Lower leg skin (tissue), 4 donors: ENCODE measurements around the gene NDST1. TPM values are rescaled to one million over a fixed set of nuclear protein-coding genes. Genes with fewer than 3 reads are reported as not detected.

ENCODE experiments used
- DNase-seq, 2 donors: peaks; one replicate each; pipeline ENCODE4 v3.0.0-alpha.2; 2019; ENCODE audit warnings: low spot score in 2 of 2
- H3K4me3 ChIP-seq: fragments of 200-600 bp; sonication (generic); 2 replicates; pipeline ENCODE4 v1.5.1; 2017; ENCODE audit warnings: mild to moderate bottlenecking, low read depth; ENCODE audit not compliant: poor library complexity, severe bottlenecking
- POLR2A ChIP-seq, 2 donors: fragments of 450-650 bp; IDR thresholded peaks; one replicate each; pipeline ENCODE4 v1.6.1; 2016 to 2017; ENCODE audit warnings: antibody characterized with exemption in 2 of 2, mild to moderate bottlenecking in 1 of 2, moderate library complexity in 1 of 2
- WGBS, 2 donors: methylation state at CpG; one replicate each; pipeline ENCODE4 v1.1.5; 2018; 5-methylcytosine and 5-hydroxymethylcytosine counted together
- intact Hi-C: fragments of 100-400 bp; cut with DNase I; formaldehyde crosslinking; loops from one replicate; pipeline ENCODE4 v1.15.0; 2023; ENCODE audit warnings: low total_unique reads
- total RNA-seq, 4 donors: library from RNA; depleted of rRNA; stranded (reverse); fragments of >200 nt; gene quantifications; one replicate each; pipeline ENCODE4 v1.1.0, GENCODE V29; 2016
- TF ChIP-seq, protein P1 (sequence below), 3 donors: fragments of 450-650 bp; IDR thresholded peaks; one replicate each; pipeline ENCODE4 v1.5.1; 2016; ENCODE audit warnings: antibody characterized with exemption in 3 of 3, mild to moderate bottlenecking in 3 of 3, moderate library complexity in 2 of 3

The NDST1 gene
- total RNA-seq, 4 donors from 2014 or later: 62.9 to 127 (median 115) TPM

DNA sequence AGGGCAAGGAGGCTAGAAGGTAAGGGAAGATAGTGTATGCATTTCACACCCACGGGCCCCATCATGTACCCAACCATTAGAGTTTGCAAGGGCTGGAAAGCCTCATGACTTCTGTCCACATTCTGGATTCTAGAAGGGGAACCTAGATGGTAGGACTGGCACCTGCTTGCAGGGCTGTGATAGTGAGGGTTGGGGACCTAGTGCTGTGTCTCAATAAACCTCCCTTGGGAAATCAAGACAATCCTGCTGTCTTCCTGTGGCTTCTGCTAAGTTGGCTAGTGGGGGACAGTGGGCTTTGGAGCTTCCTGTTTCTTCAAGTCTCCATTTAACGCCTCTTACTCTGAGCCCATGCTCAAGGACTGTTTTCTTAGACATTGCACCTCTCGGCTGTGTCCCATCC lies 88.9 kb downstream of the NDST1 start:
- no peak for DNase-seq
- no peak overlapping the region for H3K4me3 ChIP-seq
- intact Hi-C loops: no loop called here
- WGBS, 2 donors: 91 to 98% methylated on average over 3 of the region's 3 CpGs
- TF ChIP-seq POLR2A (IDR thresholded peaks at IDR 0.05): no peak
- TF ChIP-seq, protein P1, sequence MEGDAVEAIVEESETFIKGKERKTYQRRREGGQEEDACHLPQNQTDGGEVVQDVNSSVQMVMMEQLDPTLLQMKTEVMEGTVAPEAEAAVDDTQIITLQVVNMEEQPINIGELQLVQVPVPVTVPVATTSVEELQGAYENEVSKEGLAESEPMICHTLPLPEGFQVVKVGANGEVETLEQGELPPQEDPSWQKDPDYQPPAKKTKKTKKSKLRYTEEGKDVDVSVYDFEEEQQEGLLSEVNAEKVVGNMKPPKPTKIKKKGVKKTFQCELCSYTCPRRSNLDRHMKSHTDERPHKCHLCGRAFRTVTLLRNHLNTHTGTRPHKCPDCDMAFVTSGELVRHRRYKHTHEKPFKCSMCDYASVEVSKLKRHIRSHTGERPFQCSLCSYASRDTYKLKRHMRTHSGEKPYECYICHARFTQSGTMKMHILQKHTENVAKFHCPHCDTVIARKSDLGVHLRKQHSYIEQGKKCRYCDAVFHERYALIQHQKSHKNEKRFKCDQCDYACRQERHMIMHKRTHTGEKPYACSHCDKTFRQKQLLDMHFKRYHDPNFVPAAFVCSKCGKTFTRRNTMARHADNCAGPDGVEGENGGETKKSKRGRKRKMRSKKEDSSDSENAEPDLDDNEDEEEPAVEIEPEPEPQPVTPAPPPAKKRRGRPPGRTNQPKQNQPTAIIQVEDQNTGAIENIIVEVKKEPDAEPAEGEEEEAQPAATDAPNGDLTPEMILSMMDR (IDR thresholded peaks at IDR 0.05): no peak

DNA sequence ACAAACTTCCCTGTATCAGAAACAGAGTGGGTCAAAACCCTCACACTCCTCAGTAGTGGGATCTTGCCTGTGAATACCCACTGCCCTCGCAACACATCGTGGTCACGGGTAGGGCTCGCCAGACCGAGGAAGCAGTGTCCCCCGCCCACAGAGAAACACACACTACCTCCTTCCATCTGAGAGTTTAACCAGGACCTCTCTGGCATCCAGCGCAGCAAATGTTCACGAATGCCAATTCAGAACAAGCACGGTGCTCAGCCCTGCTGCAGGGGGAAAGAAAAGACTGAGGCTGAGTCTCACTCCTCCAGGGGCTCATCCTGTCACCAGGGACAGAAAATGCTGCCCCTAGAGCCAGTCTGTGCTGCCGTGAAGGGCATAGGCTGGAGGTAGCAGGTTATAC lies 90.1 kb downstream of the NDST1 start:
- no peak overlapping the region for H3K4me3 ChIP-seq
- intact Hi-C loops: no loop called here
- DNase-seq: no peak
- no peak for TF ChIP-seq POLR2A (IDR thresholded peaks at IDR 0.05)
- TF ChIP-seq, protein P1 (IDR thresholded peaks at IDR 0.05): no peak
- 61 to 72% methylated on average over 9 to 10 of the region's 10 CpGs for WGBS, 2 donors

DNA sequence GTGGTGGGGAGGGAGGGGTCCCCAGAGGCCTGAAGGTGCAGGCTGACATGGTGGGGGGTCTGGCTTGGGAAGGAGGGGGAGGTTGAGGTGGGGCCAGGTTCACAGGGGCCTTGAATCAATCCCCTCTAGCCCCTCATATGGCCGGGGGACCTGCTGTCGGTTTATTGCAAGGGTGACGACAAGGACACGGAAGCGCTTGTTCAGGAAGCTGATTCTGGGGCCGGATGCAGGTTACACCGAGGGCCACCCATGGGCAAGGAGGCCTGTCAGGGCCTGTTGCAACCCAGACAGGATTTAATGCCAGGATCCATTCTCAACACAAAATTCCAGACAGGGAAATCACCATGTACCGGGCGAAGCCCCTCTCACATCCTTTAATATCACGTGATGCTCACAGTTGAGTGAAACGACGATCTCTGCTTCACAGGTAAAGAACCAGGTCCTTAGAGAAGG lies 90.9 kb downstream of the NDST1 start:
- intact Hi-C loops: no loop called here
- no peak for DNase-seq
- 50 to 56% methylated on average over 12 of the region's 12 CpGs for WGBS, 2 donors
- TF ChIP-seq, protein P1 (IDR thresholded peaks at IDR 0.05): no peak
- no peak for TF ChIP-seq POLR2A (IDR thresholded peaks at IDR 0.05)
- no peak overlapping the region for H3K4me3 ChIP-seq

DNA sequence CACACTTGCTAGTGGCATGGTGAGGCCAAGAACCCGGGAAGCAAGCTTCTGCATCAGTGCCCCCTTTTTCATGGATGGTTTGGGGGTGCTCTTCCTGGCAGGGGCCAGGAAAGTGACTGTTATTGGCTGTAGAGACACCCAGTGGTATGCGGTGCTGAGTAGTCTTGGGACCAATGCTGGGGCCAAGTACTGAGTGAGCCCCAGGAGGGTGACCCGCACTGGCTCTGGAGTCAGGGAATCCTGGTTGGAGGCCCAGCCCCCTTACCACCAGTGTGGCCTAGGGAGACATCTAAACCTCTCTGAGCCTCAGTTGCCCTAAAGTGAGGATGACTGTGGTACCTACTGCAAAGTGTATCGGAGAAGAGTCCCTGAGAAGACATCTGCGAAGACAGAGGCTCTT lies 91.3 kb downstream of the NDST1 start:
- TF ChIP-seq, protein P1 (IDR thresholded peaks at IDR 0.05): no peak
- no peak for TF ChIP-seq POLR2A (IDR thresholded peaks at IDR 0.05)
- intact Hi-C loops: no loop called here
- DNase-seq: no peak
- no peak overlapping the region for H3K4me3 ChIP-seq
- 82 to 93% methylated on average over 5 of the region's 5 CpGs for WGBS, 2 donors

DNA sequence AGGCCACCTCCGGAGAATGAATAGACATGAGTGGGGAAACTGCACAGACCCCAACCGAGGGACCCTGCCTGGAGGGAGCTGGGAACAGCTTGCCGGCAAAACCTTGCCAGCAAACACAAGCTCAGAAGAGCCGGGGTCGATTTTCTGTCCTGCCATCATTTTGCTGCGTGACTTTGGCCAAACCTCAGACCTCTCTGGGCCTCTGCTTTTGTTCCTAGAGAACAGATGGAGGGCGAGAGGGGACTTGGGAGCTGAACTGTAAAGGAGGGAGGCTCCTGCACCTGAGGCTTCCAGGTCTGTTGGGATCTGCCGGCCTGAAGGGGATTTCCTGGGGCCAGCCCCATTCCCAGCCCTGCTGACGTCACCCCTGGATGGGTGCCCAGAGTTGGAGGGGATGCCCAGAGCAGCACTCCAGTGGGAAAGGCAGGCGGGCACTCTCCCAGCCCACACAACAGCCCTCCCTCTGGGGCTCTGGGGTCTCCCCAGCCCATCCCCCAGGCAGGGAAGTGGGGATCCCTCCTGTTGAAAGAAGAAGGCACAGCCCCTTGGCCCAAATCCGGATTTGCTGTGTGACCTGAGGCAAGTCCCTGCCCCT lies 92.1 kb downstream of the NDST1 start:
- intact Hi-C loops: no loop called here
- no peak overlapping the region for H3K4me3 ChIP-seq
- no peak for TF ChIP-seq POLR2A (IDR thresholded peaks at IDR 0.05)
- TF ChIP-seq, protein P1 (IDR thresholded peaks at IDR 0.05): no peak
- WGBS, 2 donors: 32 to 36% methylated on average over 11 of the region's 11 CpGs
- DNase-seq: peak; percentile 35 to 91
